ENCODE results near the gene MRPL18. TPM values are rescaled to one million over a fixed set of nuclear protein-coding genes. Genes with fewer than 3 reads are reported as not detected.

MRPL18 gene
- total and polyA plus RNA-seq, 2 experiments from 2014 or later, result 84.8 to 93.5 TPM

DNA sequence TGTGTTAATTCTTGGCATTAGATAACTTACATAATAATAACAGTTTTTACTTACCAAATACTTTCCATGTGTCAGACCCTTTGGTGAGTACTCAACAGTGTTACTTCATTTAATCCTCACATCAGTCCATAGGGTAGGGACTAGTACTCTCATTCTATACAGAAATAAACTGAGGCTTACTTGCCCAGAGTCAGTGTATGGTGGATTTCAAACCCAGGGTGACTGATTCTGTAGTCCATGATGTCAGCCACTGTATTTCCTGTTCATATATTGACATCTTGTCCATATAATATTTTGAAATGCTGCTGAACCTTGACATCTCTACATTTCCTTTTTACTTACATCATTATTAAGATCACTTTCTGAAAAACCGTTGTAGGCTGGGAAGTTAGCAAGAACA, 7.3 kb downstream of the MRPL18 start:
- no peaks in the 10 kb centered on the region for H3K9me3 ChIP-seq (ENCODE audit: low read depth)
- H3K27ac ChIP-seq, result no peak overlapping the region
- no peak overlapping the region for H2AFZ ChIP-seq
- TF ChIP-seq EZH2phosphoT487 (IDR thresholded peaks at IDR 0.05; ENCODE audit: low read depth, severe bottlenecking, unreplicated experiment) (no peak), CTCF (IDR thresholded peaks at IDR 0.05; ENCODE audit: poor library complexity) (no peak), EZH2 (IDR thresholded peaks at IDR 0.05; ENCODE audit: borderline replicate concordance) (no peak)
- H3K27me3 ChIP-seq, result no peaks in the 10 kb centered on the region
- peaks cover 32% of the 10 kb centered on the region for H3K79me2 ChIP-seq
- H3K9me2 ChIP-seq (replicated peaks; ENCODE audit: insufficient read depth), result no peaks in the 10 kb centered on the region
- peaks cover 14% of the 10 kb centered on the region for H3K4me1 ChIP-seq (ENCODE audit: insufficient read depth)
- H3K4me2 ChIP-seq, result no peak overlapping the region
- H3K4me3 ChIP-seq, result no peak overlapping the region
- no peaks in the 10 kb centered on the region for H3K36me3 ChIP-seq (replicated peaks; ENCODE audit: insufficient read depth, low read depth)
- no peaks in the 10 kb centered on the region for H4K20me1 ChIP-seq (ENCODE audit: insufficient read depth, poor library complexity, severe bottlenecking)
- no peak for DNase-seq (ENCODE audit: low spot score)
- WGBS (ENCODE audit: low lambda C conversion rate, missing lambda C conversion rate), result 97% methylated on average over 1 of the region's 1 CpG

DNA sequence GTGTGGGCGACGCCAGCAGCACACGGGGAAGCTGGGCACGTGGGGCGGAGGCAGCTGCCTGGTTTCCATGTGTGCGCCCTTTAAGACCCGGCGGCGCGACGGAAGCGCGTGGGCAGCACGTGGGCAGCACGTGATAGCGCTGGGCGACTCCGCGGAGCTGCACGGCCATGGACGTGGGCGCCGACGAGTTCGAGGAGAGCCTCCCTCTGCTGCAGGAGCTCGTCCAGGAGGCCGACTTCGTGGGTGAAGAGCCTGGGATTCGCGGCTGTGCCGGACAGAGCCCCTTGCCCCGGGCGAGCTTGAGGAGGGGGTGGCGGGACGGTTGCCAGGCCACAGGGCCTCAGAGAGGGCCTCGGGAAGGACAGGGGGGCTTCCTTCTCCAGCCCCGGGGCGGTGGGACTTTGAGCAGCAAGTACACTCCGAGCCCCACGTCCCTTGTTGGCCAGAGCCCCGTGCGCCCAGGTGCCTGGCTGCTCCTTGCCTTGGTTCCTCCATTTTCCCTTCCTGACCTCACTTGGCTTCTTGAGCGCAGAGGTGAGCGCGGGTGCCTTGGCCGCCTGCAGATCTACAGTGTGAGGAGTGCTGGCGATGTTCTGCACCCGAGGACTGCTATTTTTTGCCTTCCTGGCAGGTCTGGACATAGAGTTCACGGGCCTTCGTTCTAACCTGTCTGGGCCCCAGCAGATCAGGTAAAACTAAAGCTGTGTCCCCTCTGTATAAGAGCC, 10.0 kb downstream of the MRPL18 start, which contains the start of gene PNLDC1:
TSS of gene PNLDC1 (plus strand) at position 136 of the 725 bp plus-strand sequence. CDS start at position 168, 32 bp downstream.
- no peak for TF ChIP-seq EZH2 (IDR thresholded peaks at IDR 0.05; ENCODE audit: borderline replicate concordance)
- no peak for TF ChIP-seq EZH2phosphoT487 (IDR thresholded peaks at IDR 0.05; ENCODE audit: low read depth, severe bottlenecking, unreplicated experiment)
- no peak for TF ChIP-seq CTCF (IDR thresholded peaks at IDR 0.05; ENCODE audit: poor library complexity)
- no peaks in the 10 kb centered on the region for H3K9me2 ChIP-seq (replicated peaks; ENCODE audit: insufficient read depth)
- H3K4me2 ChIP-seq, result no peak within 1 kb of the TSS
- H3K4me1 ChIP-seq (ENCODE audit: insufficient read depth), result peaks cover 7% of the 10 kb centered on the region
- H3K36me3 ChIP-seq (replicated peaks; ENCODE audit: insufficient read depth, low read depth), result no peaks in the 10 kb centered on the region
- peaks cover 12% of the 10 kb centered on the region for H3K79me2 ChIP-seq
- no peak within 1 kb of the TSS for H2AFZ ChIP-seq
- H3K27me3 ChIP-seq, result no peaks in the 10 kb centered on the region
- no peaks in the 10 kb centered on the region for H3K9me3 ChIP-seq (ENCODE audit: low read depth)
- H3K4me3 ChIP-seq, result no peak within 1 kb of the TSS
- WGBS (ENCODE audit: low lambda C conversion rate, missing lambda C conversion rate), result 95% methylated on average over 19 of the region's 50 CpGs
- no peak within 1 kb of the TSS for H3K27ac ChIP-seq
- no peak for DNase-seq (ENCODE audit: low spot score)
- no peaks in the 10 kb centered on the region for H4K20me1 ChIP-seq (ENCODE audit: insufficient read depth, poor library complexity, severe bottlenecking)

DNA sequence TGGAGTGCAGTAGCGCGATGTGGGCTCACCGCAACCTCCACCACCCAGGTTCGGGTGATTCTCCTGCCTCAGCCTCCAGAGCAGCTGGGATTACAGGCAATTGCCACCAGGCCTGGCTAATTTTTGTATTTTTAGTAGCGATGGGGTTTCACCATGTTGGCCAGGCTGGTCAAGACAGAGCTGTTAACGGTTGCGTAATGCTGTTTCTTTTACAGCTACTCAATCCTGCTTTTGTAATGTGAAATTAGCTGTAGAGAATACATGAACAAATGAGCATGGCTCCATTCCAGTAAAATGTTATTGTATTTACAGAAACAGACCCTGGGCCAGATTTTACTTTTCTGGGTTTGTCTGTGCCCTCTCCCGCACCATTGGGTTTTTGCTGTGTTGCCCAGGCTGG, 11.7 kb downstream of the MRPL18 start:
- no peak for DNase-seq (ENCODE audit: low spot score)
- H3K79me2 ChIP-seq, result peaks cover under 1% of the 10 kb centered on the region
- no peak overlapping the region for H3K27ac ChIP-seq
- no peaks in the 10 kb centered on the region for H4K20me1 ChIP-seq (ENCODE audit: insufficient read depth, poor library complexity, severe bottlenecking)
- H3K9me3 ChIP-seq (ENCODE audit: low read depth), result no peaks in the 10 kb centered on the region
- H3K9me2 ChIP-seq (replicated peaks; ENCODE audit: insufficient read depth), result no peaks in the 10 kb centered on the region
- WGBS (ENCODE audit: low lambda C conversion rate, missing lambda C conversion rate), result 90% methylated on average over 8 of the region's 8 CpGs
- no peak overlapping the region for H2AFZ ChIP-seq
- peaks cover 9% of the 10 kb centered on the region for H3K4me1 ChIP-seq (ENCODE audit: insufficient read depth)
- H3K4me3 ChIP-seq, result no peak overlapping the region
- H3K27me3 ChIP-seq, result no peaks in the 10 kb centered on the region
- no peaks in the 10 kb centered on the region for H3K36me3 ChIP-seq (replicated peaks; ENCODE audit: insufficient read depth, low read depth)
- TF ChIP-seq CTCF (IDR thresholded peaks at IDR 0.05; ENCODE audit: poor library complexity) (no peak), EZH2phosphoT487 (IDR thresholded peaks at IDR 0.05; ENCODE audit: low read depth, severe bottlenecking, unreplicated experiment) (no peak), EZH2 (IDR thresholded peaks at IDR 0.05; ENCODE audit: borderline replicate concordance) (no peak)
- no peak overlapping the region for H3K4me2 ChIP-seq
